CD14-positive monocyte (primary cell): Measurements from ENCODE around the gene FNDC3B. TPM values are rescaled to one million over a fixed set of nuclear protein-coding genes. Genes with fewer than 3 reads are reported as not detected.
A peak's percentile ranks its signal among the peaks of the same experiment; 100 is the strongest.

Experiments used
- DNase-seq, 3 donors: peaks; one replicate each; pipeline ENCODE4 v3.0.0-alpha.2; 2011 to 2022
- H2AFZ ChIP-seq: 2 replicates; pipeline ENCODE4 v1.6.0; 2012; ENCODE audit warnings: mild to moderate bottlenecking, low read depth, low read length, inconsistent platforms; ENCODE audit not compliant: insufficient read depth, poor library complexity, severe bottlenecking
- H3K27ac ChIP-seq, 2 donors: 1 replicate in 1 of 2; 2 replicates in 1 of 2; pipeline ENCODE4 v1.5.1; 2012 to 2013; ENCODE audit warnings: low read length in 2 of 2, control low read depth in 1 of 2, inconsistent platforms in 1 of 2, low read depth in 1 of 2, mild to moderate bottlenecking in 1 of 2
- H3K27me3 ChIP-seq, 2 donors: one replicate each; pipeline versions ENCODE4 v1.6.0 to v1.6.1; 2011 to 2013; ENCODE audit warnings: low read length in 2 of 2; ENCODE audit not compliant: control insufficient read depth in 2 of 2, insufficient read depth in 2 of 2
- H3K36me3 ChIP-seq, 2 donors: replicated peaks in 1 of 2; 1 replicate in 1 of 2; 2 replicates in 1 of 2; pipeline versions ENCODE4 v1.5.1 to v1.6.1; 2012 to 2013; ENCODE audit warnings: low read length in 2 of 2, control low read depth in 1 of 2, inconsistent platforms in 1 of 2, mild to moderate bottlenecking in 1 of 2; ENCODE audit not compliant: insufficient read depth in 2 of 2, control insufficient read depth in 1 of 2
- H3K4me1 ChIP-seq, 2 donors: 1 replicate in 1 of 2; 2 replicates in 1 of 2; pipeline versions ENCODE4 v1.5.1 to v1.6.1; 2012 to 2013; ENCODE audit warnings: low read length in 2 of 2, control low read depth in 1 of 2, inconsistent platforms in 1 of 2, mild to moderate bottlenecking in 1 of 2, moderate library complexity in 1 of 2; ENCODE audit not compliant: insufficient read depth in 2 of 2, control insufficient read depth in 1 of 2
- H3K4me2 ChIP-seq: replicated peaks from 2 replicates; pipeline ENCODE3; 2012; ENCODE audit warnings: low read length, moderate library complexity, mild to moderate bottlenecking; ENCODE audit not compliant: poor library complexity, severe bottlenecking; ENCODE audit errors: extremely low read depth
- H3K4me3 ChIP-seq, 3 experiments: fragments of 200-600 bp in 1 of 3; sonication (generic) in 1 of 3; replicated peaks in 1 of 3; 1 replicate in 2 of 3; 2 replicates in 1 of 3; pipeline ENCODE4 v1.5.1; 2011 to 2013; ENCODE audit warnings: low read length in 3 of 3, mild to moderate bottlenecking in 3 of 3, control low read depth in 2 of 3, low read depth in 2 of 3, inconsistent platforms in 1 of 3, moderate library complexity in 1 of 3
- H3K79me2 ChIP-seq: 2 replicates; pipeline ENCODE4 v1.6.0; 2012; ENCODE audit warnings: mild to moderate bottlenecking, control low read depth, inconsistent platforms, low read length, moderate library complexity; ENCODE audit not compliant: insufficient read depth
- H3K9ac ChIP-seq: 2 replicates; pipeline ENCODE4 v1.6.0; 2017; ENCODE audit warnings: low read length, mild to moderate bottlenecking; ENCODE audit not compliant: insufficient read depth, poor library complexity, severe bottlenecking
- H3K9me3 ChIP-seq, 2 donors: replicated peaks in 1 of 2; 1 replicate in 1 of 2; 2 replicates in 1 of 2; pipeline versions ENCODE4 v1.5.1 to v1.6.1; 2012 to 2013; ENCODE audit warnings: low read length in 2 of 2, control low read depth in 1 of 2; ENCODE audit not compliant: control insufficient read depth in 1 of 2, insufficient read depth in 1 of 2
- H4K20me1 ChIP-seq: 2 replicates; pipeline ENCODE4 v1.6.0; 2012; ENCODE audit warnings: mild to moderate bottlenecking, low read length, control low read depth, moderate library complexity; ENCODE audit not compliant: insufficient read depth
- H3K27ac Mint-ChIP-seq, 7 donors: one replicate each; pipeline ENCODE4 v1.8.0; 2020; ENCODE audit warnings: mild to moderate bottlenecking in 7 of 7, mixed read lengths in 7 of 7, moderate library complexity in 6 of 7, inconsistent platforms in 2 of 7
- H3K27me3 Mint-ChIP-seq, 3 donors: one replicate each; pipeline ENCODE4 v1.8.0; 2021 to 2022; ENCODE audit warnings: low read depth in 3 of 3, mild to moderate bottlenecking in 3 of 3, mixed read lengths in 3 of 3, moderate library complexity in 3 of 3, inconsistent platforms in 1 of 3
- H3K36me3 Mint-ChIP-seq, 2 donors: one replicate each; pipeline ENCODE4 v1.8.0; 2020; ENCODE audit warnings: mixed read lengths in 2 of 2, inconsistent platforms in 1 of 2, mild to moderate bottlenecking in 1 of 2
- H3K4me1 Mint-ChIP-seq: one replicate; pipeline ENCODE4 v1.8.0; 2020; ENCODE audit warnings: mild to moderate bottlenecking, mixed read lengths
- H3K4me3 Mint-ChIP-seq, 2 donors: one replicate each; pipeline ENCODE4 v1.8.0; 2020; ENCODE audit warnings: mild to moderate bottlenecking in 2 of 2, mixed read lengths in 2 of 2, moderate library complexity in 1 of 2
- H3K9me3 Mint-ChIP-seq, 7 donors: one replicate each; pipeline ENCODE4 v1.8.0; 2020 to 2022; ENCODE audit warnings: mixed read lengths in 7 of 7, mild to moderate bottlenecking in 6 of 7, moderate library complexity in 6 of 7, inconsistent platforms in 2 of 7
- CTCF ChIP-seq: fragments of 200-600 bp; IDR thresholded peaks from one replicate; pipeline ENCODE4 v1.8.0; 2022; ENCODE audit warnings: antibody characterized with exemption, mild to moderate bottlenecking
- WGBS: methylation state at CpG from one replicate; pipeline ENCODE4 v1.1.5; 2013; ENCODE audit warnings: missing lambda C conversion rate; ENCODE audit not compliant: insufficient coverage; 5-methylcytosine and 5-hydroxymethylcytosine counted together
- intact Hi-C, 2 donors: fragments of 100-400 bp; cut with micrococcal nuclease; formaldehyde crosslinking; loops; one replicate each; pipeline versions ENCODE4 v1.15.0 to v1.15.1; 2023
- polyA plus RNA-seq, 3 donors: library from polyadenylated mRNA; depleted of rRNA in 1 of 3; unstranded in 2 of 3; stranded (reverse) in 1 of 3; fragments of 300-500 nt in 2 of 3; fragments of >200 nt in 1 of 3; fragmentation: Illumina TruSeq in 2 of 3; gene quantifications; 1 replicate in 2 of 3; 2 replicates in 1 of 3; pipeline ENCODE4 v1.2.3, GENCODE V29; 2012 to 2021

FNDC3B gene
- polyA plus RNA-seq, 3 donors = 19.6 to 36.1 (median 25.7) TPM

- H3K27ac Mint-ChIP-seq = peak overlapping the region in 1 of 7 donors; percentile 6
- no peaks in the 10 kb centered on the region for H3K4me1 ChIP-seq
- no peak overlapping the region for H3K4me3 Mint-ChIP-seq
- H3K4me2 ChIP-seq = no peak overlapping the region
- H3K4me1 Mint-ChIP-seq = peaks cover 7% of the 10 kb centered on the region
- H4K20me1 ChIP-seq = peaks cover 80% of the 10 kb centered on the region
- H3K27me3 ChIP-seq = no peaks in the 10 kb centered on the region
- H3K9me3 Mint-ChIP-seq = no peaks in the 10 kb centered on the region
- DNase-seq = no peak
- intact Hi-C loops = no loop called here
- no peak overlapping the region for H3K9ac ChIP-seq
- H3K9me3 ChIP-seq = no peaks in the 10 kb centered on the region
- H3K36me3 Mint-ChIP-seq = peaks cover 52 to 67% of the 10 kb centered on the region in 2 donors
- H3K36me3 ChIP-seq = peaks cover 24 to 61% of the 10 kb centered on the region in 2 donors
- H3K27me3 Mint-ChIP-seq = no peaks in the 10 kb centered on the region
- peaks cover 99% of the 10 kb centered on the region for H3K79me2 ChIP-seq
- H2AFZ ChIP-seq = no peak overlapping the region
- TF ChIP-seq CTCF = no peak
- no CpG with 5 or more reads among the region's 2 CpGs for WGBS
- no peak overlapping the region for H3K27ac ChIP-seq
- H3K4me3 ChIP-seq = no peak overlapping the region
These were observed 188.6 kb downstream of the FNDC3B start for GRCh38 chr3:172228036-172228415.

GRCh38 chr3:172229462-172229861 is 190.1 kb downstream of the FNDC3B start:
- Histone ChIP-seq H3K4me2 (no peak overlapping the region), H3K36me3 (peaks cover 24 to 70% of the 10 kb centered on the region in 2 donors), H2AFZ (no peak overlapping the region), H3K27me3 (no peaks in the 10 kb centered on the region), H3K9me3 (no peaks in the 10 kb centered on the region), H3K79me2 (peaks cover 99% of the 10 kb centered on the region), H3K9ac (no peak overlapping the region), H3K4me1 (no peaks in the 10 kb centered on the region), H4K20me1 (peaks cover 80% of the 10 kb centered on the region), H3K4me3 (no peak overlapping the region), H3K27ac (peak overlapping the region in 1 of 2 donors; percentile 35)
- TF ChIP-seq CTCF = no peak
- peak overlapping the region in 4 of 7 donors; percentile 10 to 79 (median 18) for H3K27ac Mint-ChIP-seq
- H3K27me3 Mint-ChIP-seq = no peaks in the 10 kb centered on the region
- DNase-seq = no peak
- peaks cover 51 to 66% of the 10 kb centered on the region in 2 donors for H3K36me3 Mint-ChIP-seq
- no CpG with 5 or more reads among the region's 1 CpG for WGBS
- no peaks in the 10 kb centered on the region for H3K9me3 Mint-ChIP-seq
- H3K4me3 Mint-ChIP-seq = no peak overlapping the region
- peaks cover 3% of the 10 kb centered on the region for H3K4me1 Mint-ChIP-seq
- intact Hi-C loops = no loop called here
